Ecto neural progenitor cell (in vitro differentiated cells): ENCODE results near the gene ZNF277.

Experiments used
- DNase-seq: peaks from one replicate; pipeline ENCODE4 v3.0.0-alpha.2; 2018; ENCODE audit warnings: low spot score

Gene ZNF277

GRCh38 chr7:112185005-112185834 is 21.3 kb upstream of the ZNF277 start:
- DNase-seq: no peak

- no peak for DNase-seq
Observed at GRCh38 chr7:112186300-112186699, 20.2 kb upstream of the ZNF277 start.

GRCh38 chr7:112188257-112188656 is 18.2 kb upstream of the ZNF277 start:
- no peak for DNase-seq

- DNase-seq: no peak
Observed at GRCh38 chr7:112189691-112190090, 16.8 kb upstream of the ZNF277 start.

- no peak for DNase-seq
Observed at GRCh38 chr7:112190120-112190519, 16.4 kb upstream of the ZNF277 start.

GRCh38 chr7:112192236-112193154 is 14.0 kb upstream of the ZNF277 start:
- DNase-seq: no peak

GRCh38 chr7:112193915-112194502 is 12.5 kb upstream of the ZNF277 start:
- DNase-seq: no peak

GRCh38 chr7:112195717-112196116 is 10.8 kb upstream of the ZNF277 start:
- DNase-seq: no peak

- DNase-seq: no peak
Observed at GRCh38 chr7:112197322-112197721, 9.2 kb upstream of the ZNF277 start.

GRCh38 chr7:112199035-112199655 is 7.3 kb upstream of the ZNF277 start:
- no peak for DNase-seq

GRCh38 chr7:112199672-112200071 is 6.8 kb upstream of the ZNF277 start:
- DNase-seq: no peak

- no peak for DNase-seq
Observed at GRCh38 chr7:112201411-112201810, 5.1 kb upstream of the ZNF277 start.

- no peak for DNase-seq
Observed at GRCh38 chr7:112201839-112202238, 4.7 kb upstream of the ZNF277 start.

GRCh38 chr7:112202816-112203215 is 3.7 kb upstream of the ZNF277 start:
- no peak for DNase-seq

- DNase-seq: no peak
Observed at GRCh38 chr7:112203365-112203739, 3.1 kb upstream of the ZNF277 start.

- DNase-seq: no peak
Observed at GRCh38 chr7:112204499-112205342, 1.8 kb upstream of the ZNF277 start.

GRCh38 chr7:112205343-112206237 is 905 bp upstream of the ZNF277 start:
- DNase-seq: peak; percentile 80

GRCh38 chr7:112206991-112207592 is 597 bp downstream of the ZNF277 start:
- DNase-seq: no peak

- no peak for DNase-seq
Observed at GRCh38 chr7:112207765-112208164, 1.3 kb downstream of the ZNF277 start.
